Stimulated activated CD4-positive, alpha-beta T cell treated with anti-CD3 and anti-CD28 coated beads, Interleukin-12 subunit alpha, Interleukin-12 subunit beta, amount 100 ng/mL, for 4 hours (primary cell): ENCODE measurements around the gene KCTD14.
"Not testable (repeated sequence)": the region's sequence is repeated elsewhere in the genome, so short reads cannot be mapped to it uniquely, and the experiment has no call there.

Experiments used
- DNase-seq: peaks from one replicate; pipeline ENCODE4 v3.0.0-alpha.2; 2020

The KCTD14 gene, protein sequence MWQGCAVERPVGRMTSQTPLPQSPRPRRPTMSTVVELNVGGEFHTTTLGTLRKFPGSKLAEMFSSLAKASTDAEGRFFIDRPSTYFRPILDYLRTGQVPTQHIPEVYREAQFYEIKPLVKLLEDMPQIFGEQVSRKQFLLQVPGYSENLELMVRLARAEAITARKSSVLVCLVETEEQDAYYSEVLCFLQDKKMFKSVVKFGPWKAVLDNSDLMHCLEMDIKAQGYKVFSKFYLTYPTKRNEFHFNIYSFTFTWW

DNA sequence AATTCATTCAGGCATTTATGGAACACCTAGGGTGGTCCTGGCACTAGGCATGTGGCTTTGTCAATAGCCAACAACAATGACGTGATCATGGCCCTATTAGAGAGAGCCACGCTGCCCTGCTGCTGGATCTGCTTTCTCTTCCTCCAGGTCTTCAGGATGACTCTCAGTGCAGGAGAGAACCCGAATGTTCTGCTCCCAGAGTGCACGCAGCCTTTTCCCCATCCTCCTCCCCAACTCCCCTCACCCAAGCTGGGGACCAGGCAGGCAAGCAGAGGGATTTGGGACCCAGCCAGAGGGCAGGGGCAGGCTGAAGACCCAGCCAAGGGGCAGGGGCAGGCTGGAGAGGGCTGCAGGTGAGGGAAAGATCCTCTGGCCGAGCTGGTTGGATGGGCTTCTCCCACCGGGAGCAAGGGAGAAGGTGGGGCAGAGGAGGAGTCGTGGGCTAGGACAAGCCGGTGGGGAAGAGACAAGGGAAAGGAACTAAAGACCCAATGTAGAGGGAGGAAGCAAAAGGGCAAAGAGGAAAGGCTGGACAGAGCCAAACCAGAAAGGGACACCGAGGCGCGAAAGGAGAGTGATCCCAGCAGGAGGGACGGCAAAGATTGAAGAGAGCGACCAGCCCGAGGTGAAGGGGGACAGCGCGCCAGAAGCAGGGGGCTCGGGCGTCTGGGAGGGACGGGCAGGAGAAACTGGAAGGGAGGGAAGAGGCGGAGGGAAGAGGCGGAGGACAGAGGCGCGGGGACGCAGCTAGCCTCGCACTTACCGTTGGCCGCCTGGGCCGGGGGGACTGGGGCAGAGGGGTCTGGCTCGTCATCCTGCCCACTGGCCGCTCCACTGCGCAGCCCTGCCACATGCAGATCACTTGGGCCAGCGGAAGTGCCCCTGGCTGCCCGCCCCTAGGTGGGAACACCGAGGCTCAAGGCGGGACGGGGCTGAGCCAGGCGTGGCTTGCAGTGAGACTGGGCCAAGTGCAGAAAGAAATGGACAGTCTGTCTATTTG, at the start of gene KCTD14:
TSS of gene KCTD14 (minus strand) at position 880 of the 1,000 bp plus-strand sequence. CDS start at position 853, 27 bp downstream.
- no peak for DNase-seq

DNA sequence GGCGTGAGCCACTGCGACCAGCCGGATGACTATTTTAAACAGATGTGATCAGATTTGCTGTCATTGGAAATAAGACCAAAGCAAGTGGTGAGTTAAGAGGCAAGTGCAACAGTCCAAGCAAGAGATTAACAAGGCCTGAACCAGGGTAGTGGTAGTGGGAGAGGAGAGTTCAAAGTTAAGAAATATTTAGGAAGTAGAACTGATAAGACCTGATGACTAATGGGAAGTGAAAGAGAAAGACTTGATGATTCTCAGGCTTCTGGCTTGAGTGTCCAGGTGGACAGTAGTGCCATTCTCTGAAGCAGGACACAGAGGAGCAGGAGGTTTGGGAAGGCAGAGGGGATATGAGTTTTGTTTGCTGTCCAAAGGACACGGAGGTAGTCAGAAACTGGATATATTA, 49.4 kb upstream of the KCTD14 start:
- DNase-seq = no peak

DNA sequence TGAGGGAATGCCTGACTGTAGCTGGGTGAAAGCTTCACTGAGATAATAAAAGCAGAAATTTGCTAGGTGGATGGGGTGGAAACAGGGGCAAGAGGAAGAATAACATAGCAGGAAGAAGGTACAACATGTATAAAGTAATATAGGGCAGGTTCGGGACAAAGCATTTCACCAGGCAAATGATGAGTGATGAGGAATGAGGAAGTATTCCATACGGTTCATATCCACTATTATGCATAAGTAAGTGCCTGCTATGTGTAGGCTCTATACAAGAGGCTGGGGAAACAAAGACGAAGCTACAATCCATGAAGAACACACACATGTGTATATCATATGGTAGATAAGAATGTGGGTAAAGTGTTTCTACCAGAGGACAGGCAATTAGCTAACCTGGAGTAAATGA, 48.6 kb upstream of the KCTD14 start:
- no peak for DNase-seq

DNA sequence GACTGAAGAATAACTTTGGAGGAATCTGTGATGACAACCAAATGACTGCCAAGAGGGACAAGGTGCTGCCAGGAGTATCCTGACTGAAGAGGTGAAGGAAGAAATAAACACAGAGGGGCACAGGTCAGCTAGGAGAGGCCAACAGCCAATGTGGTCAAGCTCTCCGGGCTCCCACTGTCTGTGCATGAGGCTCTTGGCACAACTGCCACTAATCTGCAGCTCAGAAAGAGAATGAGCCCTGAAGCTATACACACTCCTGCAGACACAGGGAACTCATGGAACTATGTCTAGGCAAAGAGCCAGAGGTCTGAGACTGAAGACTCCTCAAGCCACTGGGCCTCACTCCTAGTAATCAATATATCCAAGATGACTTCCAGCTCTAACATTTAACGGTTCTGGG, 47.5 kb upstream of the KCTD14 start:
- no peak for DNase-seq

DNA sequence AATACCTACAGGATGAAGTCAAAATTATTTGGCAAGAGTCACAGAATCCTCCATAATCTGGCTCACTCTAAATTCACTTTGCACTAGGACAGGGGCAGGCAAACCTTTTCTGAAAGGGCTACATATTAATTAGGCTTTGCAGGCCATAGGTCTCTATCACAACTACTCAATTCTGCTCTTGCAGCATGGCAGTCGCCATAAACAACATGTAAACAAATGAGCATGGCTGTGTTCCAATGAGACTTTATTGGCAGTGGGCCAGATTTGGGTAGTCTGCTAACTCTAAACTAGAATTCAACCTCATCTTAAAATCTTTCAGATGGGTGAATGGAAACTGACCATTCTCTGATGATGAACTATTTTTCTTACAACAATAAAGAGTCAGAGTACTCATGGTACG, 46.4 kb upstream of the KCTD14 start:
- DNase-seq = no peak

DNA sequence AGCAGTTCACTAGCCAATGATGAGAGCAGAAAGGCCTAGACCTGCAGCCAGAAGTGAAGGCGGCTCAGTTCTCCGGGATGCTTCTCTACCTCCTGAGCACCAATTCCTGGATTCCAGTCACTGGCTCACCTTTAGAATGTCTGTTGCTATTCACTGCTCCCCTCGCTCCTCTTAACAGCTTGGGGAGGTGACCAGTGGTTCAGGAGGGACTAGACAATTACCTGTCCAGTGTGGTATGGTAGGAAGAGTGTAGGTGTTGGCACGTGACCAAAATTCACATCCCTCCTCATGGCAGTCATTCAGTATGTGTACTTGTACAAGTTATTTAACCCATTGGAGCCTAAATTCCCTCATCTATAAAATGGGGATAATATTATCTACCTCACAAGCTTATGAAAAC, 44.6 kb upstream of the KCTD14 start:
- DNase-seq = no peak

DNA sequence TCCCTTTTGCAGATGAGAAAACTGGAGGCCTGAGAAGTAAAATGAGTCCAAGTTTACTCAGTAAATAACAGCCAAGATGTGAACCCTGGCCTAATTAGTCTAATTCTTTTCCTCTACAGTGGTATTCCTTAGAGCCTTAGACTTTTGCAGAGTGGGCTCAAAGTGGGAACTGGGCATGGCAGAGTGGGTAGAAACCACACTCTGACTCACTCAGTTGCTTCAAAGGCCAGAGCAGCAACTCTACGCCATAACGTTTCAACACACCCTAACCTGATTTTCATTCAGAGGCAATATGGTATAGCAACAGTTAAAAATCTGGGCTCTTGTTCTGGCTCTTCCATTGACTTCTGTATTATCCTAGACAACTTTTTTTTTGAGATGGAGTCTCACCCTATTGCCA, 43.4 kb upstream of the KCTD14 start:
- no peak for DNase-seq

DNA sequence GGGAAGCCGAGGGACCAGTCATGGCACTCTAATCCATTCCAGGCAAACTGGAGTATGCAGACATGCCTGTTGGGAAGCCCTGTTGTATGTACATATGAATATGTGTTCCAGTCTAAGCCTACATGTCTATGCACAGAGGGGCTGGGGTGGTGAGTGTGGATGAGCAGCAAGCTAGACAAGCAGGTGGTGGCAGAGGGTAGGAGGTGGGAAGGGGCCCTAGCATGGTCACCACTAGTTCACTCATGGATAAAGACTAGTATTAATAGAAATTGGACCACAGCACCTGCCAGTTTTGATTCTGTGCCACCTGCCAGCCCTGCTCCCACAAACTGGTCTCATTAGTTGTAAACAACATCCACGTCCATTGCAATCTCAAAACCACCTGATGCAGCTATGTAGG, 42.1 kb upstream of the KCTD14 start:
- no peak for DNase-seq

DNA sequence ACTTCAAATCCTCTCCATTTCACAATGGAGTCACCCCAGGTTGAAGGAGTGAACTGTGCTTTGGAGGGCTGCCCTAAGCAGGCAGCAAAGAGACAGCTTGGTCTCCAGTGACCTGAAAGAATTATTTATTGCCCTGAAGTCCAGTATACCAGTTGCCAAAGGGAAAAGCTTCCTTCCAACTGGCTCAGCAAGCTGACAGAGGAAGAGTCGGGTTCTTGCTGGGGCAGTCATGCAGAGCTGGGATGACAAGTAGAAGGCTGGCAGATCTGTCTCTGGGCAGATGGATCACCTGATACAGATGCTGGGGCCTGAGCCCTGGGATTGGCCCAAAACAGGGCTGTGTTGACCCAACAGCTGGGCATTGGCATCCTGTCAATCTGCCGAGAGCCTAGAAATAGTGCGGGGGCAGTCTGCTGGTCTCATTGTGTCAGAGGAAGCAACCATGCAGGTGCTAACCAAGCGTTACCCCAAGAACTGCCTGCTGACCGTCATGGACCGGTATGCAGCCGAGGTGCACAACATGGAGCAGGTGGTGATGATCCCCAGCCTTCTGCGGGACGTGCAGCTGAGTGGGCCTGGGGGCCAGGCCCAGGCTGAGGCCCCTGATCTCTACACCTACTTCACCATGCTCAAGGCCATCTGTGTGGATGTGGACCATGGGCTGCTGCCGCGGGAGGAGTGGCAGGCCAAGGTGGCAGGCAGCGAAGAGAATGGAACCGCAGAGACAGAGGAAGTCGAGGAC, 40.5 kb upstream of the KCTD14 start, which contains the start of gene THRSP:
TSS of gene THRSP (plus strand) at position 422 of the 742 bp plus-strand sequence. CDS start at position 443, 21 bp downstream.
- no peak for DNase-seq

DNA sequence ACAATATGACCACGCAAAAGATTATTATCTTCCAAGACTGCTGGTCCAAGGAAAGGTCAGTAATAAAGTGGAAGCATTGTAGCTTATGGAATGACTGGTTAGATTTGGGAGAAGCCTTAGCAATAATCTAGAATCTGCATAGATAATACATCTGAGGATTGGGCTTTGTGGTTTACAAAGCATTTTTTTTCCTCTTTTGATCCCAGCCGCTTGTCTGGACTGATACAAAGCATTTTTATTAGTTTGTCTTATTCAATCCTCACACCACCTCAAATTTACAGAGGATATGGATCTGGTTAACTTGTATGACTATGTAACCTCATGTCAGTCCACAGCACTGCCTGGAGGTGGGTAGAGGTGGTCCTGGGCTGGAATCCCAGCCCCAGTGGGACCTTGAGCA, 39.6 kb upstream of the KCTD14 start:
- no peak for DNase-seq

DNA sequence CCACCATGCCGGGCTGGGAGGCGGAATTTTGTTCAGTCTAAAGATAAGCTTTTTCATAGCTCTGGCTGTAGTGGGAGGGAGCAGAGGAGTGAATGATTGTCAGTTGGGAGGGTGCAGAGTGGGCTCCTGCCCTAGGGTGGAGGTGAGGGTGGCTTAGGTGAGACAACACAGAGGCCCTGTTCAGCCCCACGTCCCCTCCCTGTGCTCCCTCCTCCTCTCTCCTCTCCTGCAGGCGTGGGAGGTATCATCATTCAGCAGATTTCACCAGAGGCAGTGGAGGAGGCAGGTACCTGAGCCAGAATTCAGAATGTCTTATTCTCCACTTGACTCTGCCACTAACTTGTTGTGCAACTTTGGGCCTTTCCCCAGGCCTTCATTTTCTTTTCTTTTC, 38.8 kb upstream of the KCTD14 start:
- DNase-seq = no peak

DNA sequence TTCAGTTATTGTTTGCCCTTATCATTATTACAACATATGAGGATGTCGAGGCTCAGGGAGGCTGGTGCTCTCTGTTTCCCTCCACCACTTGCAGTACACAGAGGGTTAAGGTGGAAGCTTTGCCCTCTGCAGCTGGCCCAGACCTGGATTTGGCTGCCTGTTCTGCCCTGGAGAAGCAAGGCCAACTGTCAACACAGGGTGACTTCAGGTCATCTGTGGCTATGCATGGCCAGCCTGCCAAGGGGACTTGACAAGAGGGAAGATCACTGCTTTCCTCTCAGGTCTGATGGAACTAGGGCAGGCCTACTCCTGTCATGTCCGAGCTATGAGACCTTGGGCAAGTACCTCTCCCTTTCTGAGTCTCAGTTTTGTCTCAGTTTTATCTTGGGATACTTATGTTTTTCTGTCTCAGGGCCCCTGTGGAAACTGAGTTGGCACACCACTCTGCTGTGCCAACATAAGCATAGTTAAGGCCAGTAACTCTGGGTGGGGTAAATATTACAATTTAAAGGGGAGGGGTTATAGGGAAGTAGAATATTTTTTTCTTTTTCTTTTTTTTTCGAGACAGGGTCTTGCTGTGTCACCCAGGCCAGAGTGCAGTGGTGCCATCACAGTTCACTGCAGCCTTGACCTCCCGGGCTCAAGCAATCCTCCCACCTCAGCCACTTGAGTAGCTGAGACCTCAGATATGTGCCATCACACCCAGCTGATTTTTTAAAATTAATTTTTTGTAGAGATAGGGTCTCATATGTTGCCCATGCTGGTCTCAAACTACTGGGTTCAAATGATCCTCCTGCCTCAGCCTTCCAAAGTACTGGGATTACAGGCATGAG, 38.2 kb upstream of the KCTD14 start:
- DNase-seq = no peak

DNA sequence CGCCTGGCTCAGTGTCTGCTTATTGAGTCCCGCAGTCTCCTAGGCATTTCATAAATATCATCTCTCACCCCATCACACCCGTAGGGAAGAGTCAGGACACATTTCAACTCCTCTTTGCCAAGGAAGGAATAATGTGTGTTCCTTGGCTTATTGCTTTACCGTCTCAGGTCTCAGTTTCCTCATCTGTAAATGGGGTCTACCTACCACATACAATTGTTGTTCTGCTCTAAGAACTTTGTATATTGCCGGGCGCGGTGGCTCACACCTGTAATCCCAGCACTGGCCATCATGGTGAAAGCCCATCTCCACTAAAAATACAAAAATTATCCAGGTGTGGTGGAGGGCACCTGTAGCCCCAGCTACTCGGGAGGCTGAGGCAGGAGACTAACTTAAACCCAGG, 37.5 kb upstream of the KCTD14 start:
- no peak for DNase-seq

DNA sequence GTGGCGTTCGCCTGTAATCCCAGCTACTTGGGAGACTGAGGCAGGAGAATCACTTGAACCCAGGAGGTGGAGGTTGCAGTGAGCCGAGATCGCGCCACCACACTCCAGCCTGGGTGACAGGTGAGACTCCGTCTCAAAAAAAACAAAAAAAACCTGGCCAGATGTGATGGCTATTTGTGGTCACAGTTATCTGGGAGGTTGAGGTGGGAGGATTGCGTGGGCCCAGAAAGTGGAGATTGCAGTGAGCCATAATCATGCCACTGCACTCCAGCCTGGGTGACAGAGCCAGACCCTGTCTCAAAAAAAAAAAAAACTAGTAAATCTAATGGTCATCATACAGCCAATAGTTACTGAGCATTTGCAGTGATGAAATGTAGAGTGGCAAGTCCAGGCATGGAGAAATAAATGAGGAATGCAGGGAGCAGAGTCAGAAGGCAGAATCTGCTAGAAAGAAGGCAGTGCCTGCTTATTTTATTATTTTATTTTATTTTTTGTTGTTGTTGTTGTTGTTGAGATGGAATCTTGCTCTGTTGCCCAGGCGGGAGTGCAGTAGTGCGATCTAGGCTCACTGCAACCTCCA, 36.8 kb upstream of the KCTD14 start:
- DNase-seq = not testable (repeated sequence)

DNA sequence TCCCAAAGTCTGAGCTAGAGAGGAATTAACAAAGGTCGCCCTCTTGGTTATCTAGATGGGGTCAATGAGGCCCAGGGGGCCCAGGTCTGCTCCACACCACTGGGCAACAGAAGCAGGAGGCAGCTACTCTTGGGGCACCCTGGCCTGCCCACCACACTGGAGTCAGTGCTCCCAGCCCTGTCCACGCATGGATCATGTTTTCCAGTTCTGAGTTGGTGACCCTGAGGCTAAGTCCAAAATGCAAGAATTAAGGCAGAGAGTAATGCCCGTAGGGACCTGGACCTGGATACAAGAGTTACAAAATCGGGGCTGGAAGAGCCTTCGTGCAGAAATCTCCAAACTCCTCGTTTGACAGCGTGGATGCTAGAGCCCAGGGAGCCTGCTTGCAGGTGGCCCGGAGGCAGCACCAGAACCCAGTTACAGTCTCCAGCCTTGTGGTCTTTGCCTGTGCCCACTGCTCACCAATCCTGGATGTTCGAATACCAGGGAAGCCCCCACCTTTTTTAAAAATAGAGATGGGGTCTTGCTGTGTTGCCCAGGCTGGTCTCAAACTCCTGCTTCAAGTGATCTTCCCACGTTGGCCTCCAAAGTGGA, 34.5 kb upstream of the KCTD14 start:
- DNase-seq = no peak

DNA sequence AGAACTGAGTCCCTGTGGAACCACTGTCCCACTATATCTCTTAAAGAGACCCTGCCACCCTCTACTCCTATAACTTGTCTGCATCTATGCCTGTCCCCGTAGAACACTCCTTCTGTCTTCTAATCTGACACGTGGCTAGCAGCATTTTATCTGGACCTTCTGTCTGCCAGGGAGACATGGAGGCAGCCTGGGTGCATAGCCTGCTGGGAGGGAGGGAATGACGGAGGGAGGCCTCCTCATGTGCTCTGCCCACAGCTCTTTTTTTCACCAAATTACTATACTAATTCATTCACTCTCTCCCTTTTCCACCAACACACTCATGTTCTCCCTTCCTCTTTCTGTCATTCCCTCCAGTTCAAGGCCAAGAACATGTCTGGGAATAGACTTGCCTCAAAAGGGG, 33.0 kb upstream of the KCTD14 start:
- DNase-seq = no peak

DNA sequence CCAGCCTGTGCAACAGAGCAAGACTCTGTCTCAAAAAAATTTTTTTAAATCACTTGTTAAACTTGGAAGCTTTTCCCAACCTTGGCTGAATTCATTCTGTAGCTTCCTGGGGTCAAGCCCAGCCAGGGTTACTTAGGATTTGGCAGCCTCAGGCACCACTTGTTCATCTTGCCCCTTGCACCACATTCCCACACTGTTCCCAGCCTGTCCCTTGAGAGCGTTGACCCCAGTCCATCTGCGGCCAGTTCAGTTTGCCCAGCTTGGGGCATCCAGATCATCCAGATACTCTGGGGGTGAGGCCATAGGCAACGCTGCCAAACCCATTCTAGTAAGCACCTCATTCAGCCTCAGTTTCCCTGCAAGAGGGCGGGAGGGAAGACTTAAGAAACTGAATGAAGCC, 31.9 kb upstream of the KCTD14 start:
- DNase-seq = no peak

DNA sequence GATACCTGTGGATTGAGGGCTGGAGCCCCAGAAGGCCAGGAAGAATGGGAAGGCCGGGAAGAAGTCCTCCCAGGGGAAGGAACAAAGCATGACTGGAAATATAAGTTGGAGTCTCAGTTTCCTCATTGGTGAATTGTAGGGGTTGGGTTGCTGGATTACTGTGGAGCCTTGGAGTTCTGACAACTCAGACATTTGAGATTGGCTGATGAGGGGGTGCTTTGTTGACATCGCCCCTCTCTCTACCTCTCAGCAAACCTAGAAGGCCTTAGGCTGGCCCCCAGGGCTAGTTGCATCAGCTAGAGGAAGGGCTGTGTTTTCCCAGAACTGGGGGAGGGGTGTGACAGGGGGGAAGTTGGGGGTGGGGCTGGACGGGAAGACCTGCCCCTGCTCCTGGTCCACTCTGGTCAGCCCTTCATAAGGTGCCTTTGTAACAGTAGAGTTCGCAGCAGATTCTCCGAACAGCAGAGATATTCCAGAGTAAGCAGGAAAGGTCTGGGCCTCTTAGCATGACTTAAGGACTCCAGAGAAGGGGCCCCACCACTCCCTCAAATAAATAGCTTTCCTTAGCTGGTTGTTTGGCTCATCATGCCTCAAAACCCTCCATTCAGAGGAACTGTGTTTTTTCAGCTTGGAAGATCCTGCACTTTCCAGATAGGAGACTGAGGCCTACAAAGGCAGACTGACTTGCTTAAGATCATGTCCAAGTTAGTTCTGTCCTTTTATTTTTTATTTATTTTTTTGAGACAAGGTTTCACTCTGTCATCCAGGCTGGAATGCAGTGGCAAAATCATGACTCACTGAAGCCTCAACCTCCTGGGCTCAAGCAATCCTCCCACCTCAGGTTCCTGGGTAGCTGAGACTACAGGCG, 28.1 kb upstream of the KCTD14 start:
- DNase-seq = no peak

DNA sequence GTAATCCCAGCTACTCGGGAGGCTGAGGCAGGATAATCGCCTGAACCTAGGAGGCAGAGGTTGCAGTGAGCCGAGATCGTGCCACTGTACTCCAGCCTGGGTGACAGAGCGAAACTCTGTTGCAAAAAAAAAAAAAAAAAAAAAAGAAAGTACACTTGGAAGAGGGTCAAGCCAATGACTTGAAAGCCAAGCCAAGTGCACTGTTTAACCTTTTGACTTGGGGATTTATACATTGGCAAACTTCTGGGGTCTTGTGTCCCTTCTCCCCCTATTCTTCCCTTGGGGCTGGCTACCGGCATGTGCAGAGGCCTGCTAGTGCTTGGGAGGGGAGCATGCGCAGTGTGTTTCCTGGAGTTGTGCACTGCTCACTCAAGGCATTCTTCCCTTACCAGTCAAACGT, 26.3 kb upstream of the KCTD14 start:
- DNase-seq = no peak

DNA sequence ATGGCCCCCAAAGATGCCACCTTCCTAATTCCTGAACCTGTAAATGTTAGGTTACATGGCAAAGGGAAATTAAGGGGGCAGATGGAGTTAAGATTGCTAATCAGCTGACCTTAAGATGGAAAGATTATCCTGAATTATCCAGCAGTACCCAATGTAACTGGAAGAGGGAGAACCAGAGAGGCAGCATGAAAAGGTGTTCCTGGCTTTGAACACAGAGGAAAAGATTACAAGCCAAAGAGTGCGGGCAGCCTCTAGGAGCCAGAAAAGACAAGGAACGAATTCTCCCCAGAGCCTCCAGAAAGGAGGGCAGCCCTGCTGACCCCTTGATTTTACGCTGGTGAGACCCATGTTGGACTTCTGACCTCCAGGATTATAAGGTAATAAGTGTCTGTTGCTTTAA, 25.5 kb upstream of the KCTD14 start:
- no peak for DNase-seq

DNA sequence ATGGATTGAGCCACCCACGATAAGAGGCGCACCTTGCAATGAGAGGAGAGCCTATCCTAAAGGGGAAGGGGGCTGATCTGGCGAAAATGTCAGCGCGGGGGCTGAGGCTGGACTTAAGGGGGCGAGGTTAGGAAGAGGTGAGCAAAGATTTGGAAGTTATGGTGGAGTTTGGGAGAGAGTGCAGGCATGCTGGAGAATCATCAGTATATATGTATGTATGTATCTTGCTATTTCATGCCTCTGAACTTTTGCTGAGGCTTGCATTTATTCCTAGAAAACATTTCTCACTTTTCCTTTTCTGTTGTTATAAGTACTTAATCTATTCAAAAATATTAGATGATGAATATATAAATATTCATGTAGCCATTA, 23.4 kb upstream of the KCTD14 start:
- DNase-seq = no peak
